ENCODE data around the gene CLEC2L. TPM values are rescaled to one million over a fixed set of nuclear protein-coding genes. Genes with fewer than 3 reads are reported as not detected.

The CLEC2L gene
- total and polyA plus RNA-seq, 2 of the 8 experiments (the other 6 are each of a cell fraction or from before 2014, with no cell fraction given), result 0.20 to 1.9 TPM

DNA sequence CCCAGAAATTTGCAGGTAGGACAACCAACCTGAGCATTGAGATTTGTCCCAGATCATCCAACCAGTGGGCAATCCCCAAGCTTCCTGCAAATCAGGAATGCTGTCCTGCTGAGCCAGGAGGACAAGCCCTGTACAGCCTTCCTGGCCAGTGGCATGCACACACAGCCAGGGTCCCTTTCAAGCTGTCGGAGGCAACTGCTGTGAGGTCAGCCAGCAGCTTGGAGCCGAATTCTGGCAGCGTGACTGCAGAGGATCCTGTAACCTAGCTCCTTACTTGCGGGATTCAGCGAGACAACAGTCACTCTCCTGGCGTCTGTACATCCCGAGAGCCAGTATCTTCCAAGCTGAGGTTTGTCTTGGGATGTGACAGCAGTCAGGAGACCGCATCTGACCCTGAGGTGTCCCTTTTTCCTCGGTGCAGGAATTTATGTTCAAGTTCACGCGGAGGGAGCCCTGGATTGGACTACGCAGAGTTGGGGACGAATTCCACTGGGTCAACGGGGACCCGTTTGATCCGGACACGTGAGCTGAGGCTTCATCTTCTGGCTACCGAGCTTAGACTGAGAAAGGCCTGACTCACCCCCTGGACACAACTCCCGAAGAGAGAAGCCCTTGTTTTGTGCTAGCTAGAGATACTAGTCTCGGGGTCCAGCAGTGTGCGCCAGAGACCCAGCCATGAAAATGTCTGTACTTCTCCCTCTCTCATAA is 18.3 kb downstream of the CLEC2L start:
- Histone ChIP-seq H2BK120ac (replicated peaks; ENCODE audit: low read depth, low read length) (no peak overlapping the region), H3K27ac (ENCODE audit: low read depth, low read length) (no peak overlapping the region), H3K14ac (ENCODE audit: insufficient read length) (no peak overlapping the region), H3K23ac (ENCODE audit: insufficient read length) (no peak overlapping the region), H3K27me3 (replicated peaks in 1 of 4; ENCODE audit: control insufficient read depth in 3 of 4, extremely low read depth in 1 of 4, insufficient read depth in 3 of 4, low read length in 3 of 4) (no peaks in the 10 kb centered on the region; a peak in 1 of 7 replicates), H3K79me2 (ENCODE audit: control insufficient read depth in 1 of 2, insufficient read depth in 2 of 2, low read length in 2 of 2) (no peaks in the 10 kb centered on the region), H3K4me1 (replicated peaks in 1 of 4; ENCODE audit: control insufficient read depth in 3 of 4, insufficient read depth in 4 of 4, low read length in 3 of 4) (peaks cover 0 to 10% (median 5%) of the 10 kb centered on the region in 4 experiments; a peak in 5 of 7 replicates), H3K4me3 (ENCODE audit: extremely low read depth in 1 of 4, insufficient read depth in 2 of 4, low read depth in 3 of 4, low read length in 4 of 4) (no peak overlapping the region), H4K20me1 (replicated peaks in 1 of 2; ENCODE audit: control insufficient read depth in 1 of 2, insufficient read depth in 2 of 2, low read length in 2 of 2) (no peaks in the 10 kb centered on the region), H2BK12ac (ENCODE audit: low read depth, low read length) (no peak overlapping the region), H2BK15ac (ENCODE audit: low read length) (peak overlapping the region; percentile 95; the same call in 1 of the 2 replicates), H2AFZ (ENCODE audit: low read length) (peak overlapping the region; percentile 60), H3K79me1 (ENCODE audit: low read depth, low read length) (no peaks in the 10 kb centered on the region), H3K56ac (replicated peaks; ENCODE audit: insufficient read length, low read depth, low read length) (no peak overlapping the region), H2BK20ac (ENCODE audit: low read length) (peak overlapping the region; percentile 8; the same call in 1 of the 2 replicates), H3K9ac (replicated peaks in 1 of 4; ENCODE audit: extremely low read depth in 1 of 4, low read depth in 3 of 4, low read length in 3 of 4) (no peak overlapping the region; a peak in 1 of 7 replicates), H3K23me2 (ENCODE audit: low read depth, low read length) (no peaks in the 10 kb centered on the region), H4K8ac (ENCODE audit: extremely low read depth, insufficient read depth, low read length) (peak overlapping the region; percentile 35), H3K4ac (replicated peaks; ENCODE audit: insufficient read length, low read depth, low read length) (no peak overlapping the region), H3K9me3 (ENCODE audit: insufficient read depth in 2 of 2, low read depth in 1 of 2, low read length in 1 of 2) (no peaks in the 10 kb centered on the region), H2AK5ac (ENCODE audit: low read depth, low read length) (peak overlapping the region; percentile 49; the same call in 1 of the 2 replicates), H2BK5ac (ENCODE audit: low read depth, low read length) (no peak overlapping the region), H4K91ac (replicated peaks; ENCODE audit: insufficient read length, low read length) (peak overlapping the region; percentile 61), H3K4me2 (ENCODE audit: insufficient read depth in 1 of 2, low read depth in 2 of 2, low read length in 2 of 2) (peak overlapping the region in 1 of 2 experiments; percentile 15; a peak in 2 of 4 replicates), H3K18ac (ENCODE audit: extremely low read depth, low read length) (no peak overlapping the region), H4K5ac (ENCODE audit: insufficient read length, low read depth, low read length) (no peak overlapping the region), H3K36me3 (ENCODE audit: control insufficient read depth in 2 of 4, insufficient read depth in 4 of 4, low read length in 3 of 4) (no peaks in the 10 kb centered on the region)
- 84% methylated on average over 21 of the region's 21 CpGs; no CpG with 5 or more reads in 1 of the 2 experiments for WGBS, 2 experiments (ENCODE audit: extremely low coverage in 1 of 2, insufficient coverage in 1 of 2, insufficient read length in 1 of 2, insufficient replicate concordance in 2 of 2, low coverage in 1 of 2, low lambda C conversion rate in 2 of 2, missing lambda C conversion rate in 1 of 2)
- TF ChIP-seq TEAD4 (IDR thresholded peaks at IDR 0.05; ENCODE audit: low read depth, low read length) (peak; percentile 79), CREB1 (IDR thresholded peaks at IDR 0.05) (no peak), GABPA (IDR thresholded peaks at IDR 0.05; ENCODE audit: borderline replicate concordance, insufficient read depth, low read length) (no peak), SIRT6 (IDR thresholded peaks at IDR 0.05; ENCODE audit: low read length) (no peak)
- TF ChIP-seq, protein P1, sequence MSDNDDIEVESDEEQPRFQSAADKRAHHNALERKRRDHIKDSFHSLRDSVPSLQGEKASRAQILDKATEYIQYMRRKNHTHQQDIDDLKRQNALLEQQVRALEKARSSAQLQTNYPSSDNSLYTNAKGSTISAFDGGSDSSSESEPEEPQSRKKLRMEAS (IDR thresholded peaks at IDR 0.05), result peak; percentile 36; the same call in 1 of the 2 replicates
- DNase-seq (ENCODE audit: low read depth in 1 of 2, low spot score in 2 of 2) (no peak), FAIRE-seq (no peak)
- POLR2A ChIA-PET (ENCODE audit: partially characterized antibody), result interaction anchor here (0.9 kb wide), 1 partner anchor 19 kb away, joined by 4 read pairs; no protein-coding TSS in a partner anchor
- CTCF ChIA-PET (ENCODE audit: partially characterized antibody), result interaction anchor here (0.7 to 3.2 kb wide), 14 partner anchors 10 to 538 kb away, joined by 3 to 17 read pairs (median 4); no protein-coding TSS in a partner anchor

All from H1 (cell line).